H7 (cell line): ENCODE measurements around the gene MSRB1. TPM values are rescaled to one million over a fixed set of nuclear protein-coding genes. Genes with fewer than 3 reads are reported as not detected.
"Not testable (repeated sequence)": the region's sequence is repeated elsewhere in the genome, so short reads cannot be mapped to it uniquely, and the experiment has no call there.

Experiments used
- DNase-seq: peaks from one replicate; pipeline ENCODE4 v3.0.0; 2012
- H3K27me3 ChIP-seq: 2 replicates; pipeline ENCODE4 v1.6.0; 2011; ENCODE audit warnings: mild to moderate bottlenecking, low read length; ENCODE audit not compliant: control insufficient read depth, insufficient read depth
- H3K36me3 ChIP-seq: replicated peaks from 2 replicates; pipeline ENCODE4 v1.5.1; 2011; ENCODE audit warnings: low read length; ENCODE audit not compliant: control insufficient read depth, insufficient read depth
- H3K4me3 ChIP-seq: 2 replicates; pipeline ENCODE4 v1.5.1; 2011; ENCODE audit warnings: low read depth, mild to moderate bottlenecking, control low read depth, low read length, moderate library complexity; ENCODE audit not compliant: insufficient read depth
- total RNA-seq: library from RNA; depleted of rRNA; stranded (reverse); fragments of >200 nt; shearing (Covaris generic); gene quantifications from 2 replicates; pipeline ENCODE4 v1.2.3, GENCODE V29; 2014

The MSRB1 gene
- total RNA-seq, 1 experiment from 2014 or later, result 16.1 TPM

- DNase-seq, result peak; percentile 90
- peak overlapping the region; percentile 6; the same call in 1 of the 2 replicates for H3K4me3 ChIP-seq
- H3K27me3 ChIP-seq, result peaks cover 55% of the 10 kb centered on the region
- H3K36me3 ChIP-seq, result no peaks in the 10 kb centered on the region
These were observed 19.5 kb downstream of the MSRB1 start for GRCh38 chr16:1923299-1924034.

GRCh38 chr16:1922357-1922756, 20.6 kb downstream of the MSRB1 start:
- DNase-seq, result no peak
- Histone ChIP-seq H3K36me3 (no peaks in the 10 kb centered on the region), H3K4me3 (no peak overlapping the region), H3K27me3 (peaks cover 62% of the 10 kb centered on the region)

- Histone ChIP-seq H3K36me3 (no peaks in the 10 kb centered on the region), H3K27me3 (peaks cover 78% of the 10 kb centered on the region), H3K4me3 (no peak overlapping the region)
- DNase-seq, result peak; percentile 93
These were observed 22.2 kb downstream of the MSRB1 start for GRCh38 chr16:1920727-1921171.

GRCh38 chr16:1920122-1920521, 22.9 kb downstream of the MSRB1 start:
- H3K4me3 ChIP-seq, H3K36me3 ChIP-seq, DNase-seq: not testable (repeated sequence)
- peaks cover 82% of the 10 kb centered on the region for H3K27me3 ChIP-seq

- peak; percentile 69 for DNase-seq
- Histone ChIP-seq H3K4me3 (no peak overlapping the region), H3K36me3 (no peaks in the 10 kb centered on the region), H3K27me3 (peaks cover 85% of the 10 kb centered on the region)
These were observed 23.5 kb downstream of the MSRB1 start for GRCh38 chr16:1919327-1919998.

GRCh38 chr16:1918351-1919326, 24.4 kb downstream of the MSRB1 start, which contains the start of gene HS3ST6:
Gene HS3ST6 (minus strand): TSS chr16:1918415. CDS start chr16:1918323, 92 bp downstream.
- Histone ChIP-seq H3K27me3 (peaks cover 84% of the 10 kb centered on the region), H3K4me3 (peak within 1 kb of the TSS; percentile 30), H3K36me3 (no peaks in the 10 kb centered on the region)
- peak; percentile 95 for DNase-seq

GRCh38 chr16:1917665-1918350, 25.2 kb downstream of the MSRB1 start:
- DNase-seq, result peak; percentile 74
- H3K27me3 ChIP-seq, result peaks cover 76% of the 10 kb centered on the region
- H3K4me3 ChIP-seq, result peak overlapping the region; percentile 23; the same call in 1 of the 2 replicates
- H3K36me3 ChIP-seq, result no peaks in the 10 kb centered on the region

- H3K36me3 ChIP-seq, result no peaks in the 10 kb centered on the region
- DNase-seq, result peak; percentile 62
- peak overlapping the region; percentile 23; the same call in 1 of the 2 replicates for H3K4me3 ChIP-seq
- H3K27me3 ChIP-seq, result peaks cover 69% of the 10 kb centered on the region
These were observed 25.8 kb downstream of the MSRB1 start for GRCh38 chr16:1917056-1917664.

GRCh38 chr16:1916640-1916990, 26.4 kb downstream of the MSRB1 start:
- Histone ChIP-seq H3K36me3 (no peaks in the 10 kb centered on the region), H3K4me3 (peak overlapping the region; percentile 0; the same call in 1 of the 2 replicates), H3K27me3 (peaks cover 68% of the 10 kb centered on the region)
- peak; percentile 91 for DNase-seq

- Histone ChIP-seq H3K4me3 (no peak overlapping the region), H3K36me3 (no peaks in the 10 kb centered on the region), H3K27me3 (peaks cover 64% of the 10 kb centered on the region)
- DNase-seq, result no peak
These were observed 27.0 kb downstream of the MSRB1 start for GRCh38 chr16:1915732-1916639.

GRCh38 chr16:1914988-1915387, 28.0 kb downstream of the MSRB1 start:
- no peak overlapping the region for H3K4me3 ChIP-seq
- peaks cover 55% of the 10 kb centered on the region for H3K27me3 ChIP-seq
- no peaks in the 10 kb centered on the region for H3K36me3 ChIP-seq
- DNase-seq, result no peak

GRCh38 chr16:1914084-1914608, 28.9 kb downstream of the MSRB1 start:
- DNase-seq, result peak; percentile 67
- Histone ChIP-seq H3K27me3 (peaks cover 46% of the 10 kb centered on the region), H3K36me3 (no peaks in the 10 kb centered on the region), H3K4me3 (no peak overlapping the region)
